ENCODE measurements around the gene FBXW11. TPM values are rescaled to one million over a fixed set of nuclear protein-coding genes. Genes with fewer than 3 reads are reported as not detected.
"Not testable (repeated sequence)": the region's sequence is repeated elsewhere in the genome, so short reads cannot be mapped to it uniquely, and the experiment has no call there.

FBXW11 gene
- total RNA-seq, 1 experiment from 2014 or later: 54.8 TPM

- TF ChIP-seq CTCF (conservative IDR thresholded peaks at IDR 0.05): no peak
- no peak for TF ChIP-seq EZH2 (IDR thresholded peaks at IDR 0.05; ENCODE audit: low read depth)
- POLR2A ChIA-PET (ENCODE audit: unreplicated experiment): no interaction called here
- H3K4me2 ChIP-seq: no peak overlapping the region
- no TSS peak for BruUV-seq (replicated peaks)
- H3F3A ChIP-seq (ENCODE audit: insufficient read depth, low read depth): peaks cover 3% of the 10 kb centered on the region; the same call in 1 of the 2 replicates
- no peaks in the 10 kb centered on the region for H3K27me3 ChIP-seq (ENCODE audit: insufficient read depth, low read depth)
- H3K4me3 ChIP-seq: no peak overlapping the region
- H3K9me2 ChIP-seq (ENCODE audit: insufficient read depth): no peaks in the 10 kb centered on the region
- no peaks in the 10 kb centered on the region for H3K79me2 ChIP-seq (ENCODE audit: low read depth)
- no peaks in the 10 kb centered on the region for H3K9me3 ChIP-seq (ENCODE audit: insufficient read depth, low read depth)
- H3K36me3 ChIP-seq (ENCODE audit: low read depth): no peaks in the 10 kb centered on the region
- H4K20me1 ChIP-seq (ENCODE audit: insufficient read depth): peaks cover 11% of the 10 kb centered on the region
- H3K27ac ChIP-seq: no peak overlapping the region
- intact Hi-C loops (cut with micrococcal nuclease; ENCODE audit: unreplicated experiment): no loop called here
- CTCF ChIA-PET: no interaction called here
- H2AFZ ChIP-seq: no peak overlapping the region
- no peak for DNase-seq
- H3K4me1 ChIP-seq (replicated peaks; ENCODE audit: insufficient read depth): no peaks in the 10 kb centered on the region
Measured at GRCh38 chr5:171891595-171891994, 114.8 kb downstream of the FBXW11 start.

GRCh38 chr5:171891150-171891549 lies 115.3 kb downstream of the FBXW11 start:
- Histone ChIP-seq H3K9me2 (ENCODE audit: insufficient read depth) (no peaks in the 10 kb centered on the region), H3K27ac (no peak overlapping the region), H3F3A (ENCODE audit: insufficient read depth, low read depth) (peaks cover 3% of the 10 kb centered on the region; the same call in 1 of the 2 replicates), H3K27me3 (ENCODE audit: insufficient read depth, low read depth) (no peaks in the 10 kb centered on the region), H4K20me1 (ENCODE audit: insufficient read depth) (peaks cover 11% of the 10 kb centered on the region), H3K36me3 (ENCODE audit: low read depth) (no peaks in the 10 kb centered on the region), H2AFZ (no peak overlapping the region), H3K4me1 (replicated peaks; ENCODE audit: insufficient read depth) (no peaks in the 10 kb centered on the region), H3K79me2 (ENCODE audit: low read depth) (no peaks in the 10 kb centered on the region), H3K4me2 (no peak overlapping the region), H3K9me3 (ENCODE audit: insufficient read depth, low read depth) (no peaks in the 10 kb centered on the region), H3K4me3 (no peak overlapping the region)
- TF ChIP-seq EZH2 (IDR thresholded peaks at IDR 0.05; ENCODE audit: low read depth): no peak
- no peak for TF ChIP-seq CTCF (conservative IDR thresholded peaks at IDR 0.05)
- no peak for DNase-seq
- intact Hi-C loops (cut with micrococcal nuclease; ENCODE audit: unreplicated experiment): no loop called here
- BruUV-seq (replicated peaks): no TSS peak
- ChIA-PET CTCF (no interaction called here), POLR2A (ENCODE audit: unreplicated experiment) (no interaction called here)

GRCh38 chr5:171888051-171888481 lies 118.4 kb downstream of the FBXW11 start:
- H3F3A ChIP-seq (ENCODE audit: insufficient read depth, low read depth): peaks cover 3% of the 10 kb centered on the region; the same call in 1 of the 2 replicates
- H3K36me3 ChIP-seq (ENCODE audit: low read depth): peaks cover 2% of the 10 kb centered on the region; the same call in 1 of the 2 replicates
- POLR2A ChIA-PET (ENCODE audit: unreplicated experiment): interaction anchor here (0.6 kb wide), 1 partner anchor 20 kb away, joined by 6 read pairs; no protein-coding TSS in a partner anchor
- intact Hi-C loops (cut with micrococcal nuclease; ENCODE audit: unreplicated experiment): no loop called here
- CTCF ChIA-PET: no interaction called here
- H3K4me1 ChIP-seq (replicated peaks; ENCODE audit: insufficient read depth): no peaks in the 10 kb centered on the region
- H3K9me2 ChIP-seq (ENCODE audit: insufficient read depth): no peaks in the 10 kb centered on the region
- no peaks in the 10 kb centered on the region for H3K9me3 ChIP-seq (ENCODE audit: insufficient read depth, low read depth)
- H3K27me3 ChIP-seq (ENCODE audit: insufficient read depth, low read depth): no peaks in the 10 kb centered on the region
- H3K27ac ChIP-seq: no peak overlapping the region
- no TSS peak for BruUV-seq (replicated peaks)
- TF ChIP-seq CTCF (conservative IDR thresholded peaks at IDR 0.05) (no peak), EZH2 (IDR thresholded peaks at IDR 0.05; ENCODE audit: low read depth) (no peak)
- H3K79me2 ChIP-seq (ENCODE audit: low read depth): no peaks in the 10 kb centered on the region
- peaks cover 18% of the 10 kb centered on the region for H4K20me1 ChIP-seq (ENCODE audit: insufficient read depth)
- H3K4me3 ChIP-seq: no peak overlapping the region
- H2AFZ ChIP-seq: no peak overlapping the region
- H3K4me2 ChIP-seq: no peak overlapping the region
- DNase-seq: no peak

- H3F3A ChIP-seq (ENCODE audit: insufficient read depth, low read depth); intact Hi-C loops (cut with micrococcal nuclease; ENCODE audit: unreplicated experiment); H4K20me1 ChIP-seq (ENCODE audit: insufficient read depth); H3K27me3 ChIP-seq (ENCODE audit: insufficient read depth, low read depth); H3K27ac ChIP-seq; H3K36me3 ChIP-seq (ENCODE audit: low read depth); H3K9me3 ChIP-seq (ENCODE audit: insufficient read depth, low read depth); H3K4me2 ChIP-seq; H2AFZ ChIP-seq; H3K4me3 ChIP-seq; DNase-seq; H3K9me2 ChIP-seq (ENCODE audit: insufficient read depth); POLR2A ChIA-PET (ENCODE audit: unreplicated experiment); CTCF ChIA-PET; H3K4me1 ChIP-seq (replicated peaks; ENCODE audit: insufficient read depth); BruUV-seq (replicated peaks); H3K79me2 ChIP-seq (ENCODE audit: low read depth): not testable (repeated sequence)
Measured at GRCh38 chr5:171886037-171886436, 120.4 kb downstream of the FBXW11 start.
